SU-DHL-6 (cell line): ENCODE measurements around the gene DCDC2C.

Experiments
- EZH2phosphoT487 ChIP-seq: fragments of 200-600 bp; sonication (generic), shearing (Covaris generic); conservative IDR thresholded peaks from 2 replicates; pipeline ENCODE4 v1.6.1; 2018; ENCODE audit warnings: mild to moderate bottlenecking, antibody characterized with exemption, low read length, moderate library complexity, mixed read lengths
- TF ChIP-seq, protein P1 (sequence below): fragments of 200-600 bp; sonication (generic); IDR thresholded peaks from one replicate; pipeline ENCODE4 v1.5.1; 2017; ENCODE audit warnings: antibody characterized with exemption, mild to moderate bottlenecking, low read length, moderate library complexity; ENCODE audit not compliant: insufficient read depth, poor library complexity, severe bottlenecking

- TF ChIP-seq EZH2phosphoT487: no peak
- TF ChIP-seq, protein P1, sequence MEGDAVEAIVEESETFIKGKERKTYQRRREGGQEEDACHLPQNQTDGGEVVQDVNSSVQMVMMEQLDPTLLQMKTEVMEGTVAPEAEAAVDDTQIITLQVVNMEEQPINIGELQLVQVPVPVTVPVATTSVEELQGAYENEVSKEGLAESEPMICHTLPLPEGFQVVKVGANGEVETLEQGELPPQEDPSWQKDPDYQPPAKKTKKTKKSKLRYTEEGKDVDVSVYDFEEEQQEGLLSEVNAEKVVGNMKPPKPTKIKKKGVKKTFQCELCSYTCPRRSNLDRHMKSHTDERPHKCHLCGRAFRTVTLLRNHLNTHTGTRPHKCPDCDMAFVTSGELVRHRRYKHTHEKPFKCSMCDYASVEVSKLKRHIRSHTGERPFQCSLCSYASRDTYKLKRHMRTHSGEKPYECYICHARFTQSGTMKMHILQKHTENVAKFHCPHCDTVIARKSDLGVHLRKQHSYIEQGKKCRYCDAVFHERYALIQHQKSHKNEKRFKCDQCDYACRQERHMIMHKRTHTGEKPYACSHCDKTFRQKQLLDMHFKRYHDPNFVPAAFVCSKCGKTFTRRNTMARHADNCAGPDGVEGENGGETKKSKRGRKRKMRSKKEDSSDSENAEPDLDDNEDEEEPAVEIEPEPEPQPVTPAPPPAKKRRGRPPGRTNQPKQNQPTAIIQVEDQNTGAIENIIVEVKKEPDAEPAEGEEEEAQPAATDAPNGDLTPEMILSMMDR: no peak
Measured at GRCh38 chr2:3868012-3868805, 164.8 kb downstream of the DCDC2C start.
